Ishikawa (cell line): ENCODE results near the gene STAT4.

ENCODE experiments used
- CEBPB ChIP-seq: IDR thresholded peaks from 2 replicates; pipeline ENCODE4 v1.6.1; 2012
- CREB1 ChIP-seq: IDR thresholded peaks from 2 replicates; pipeline ENCODE4 v1.6.1; 2012; ENCODE audit warnings: low read depth
- EGR1 ChIP-seq: IDR thresholded peaks from 2 replicates; pipeline ENCODE4 v1.6.1; 2012
- EP300 ChIP-seq: IDR thresholded peaks from 2 replicates; pipeline ENCODE4 v1.6.1; 2012; ENCODE audit warnings: borderline replicate concordance
- FOXM1 ChIP-seq: IDR thresholded peaks from 2 replicates; pipeline ENCODE4 v1.6.1; 2012; ENCODE audit warnings: low read depth, borderline replicate concordance
- NFIC ChIP-seq: IDR thresholded peaks from 2 replicates; pipeline ENCODE4 v1.6.1; 2012
- RAD21 ChIP-seq: IDR thresholded peaks from 2 replicates; pipeline ENCODE4 v1.6.1; 2012; ENCODE audit warnings: low read depth
- TAF1 ChIP-seq: IDR thresholded peaks from 2 replicates; pipeline ENCODE4 v1.6.1; 2012; ENCODE audit warnings: low read depth, mild to moderate bottlenecking
- TCF12 ChIP-seq: IDR thresholded peaks from 2 replicates; pipeline ENCODE4 v1.6.1; 2012; ENCODE audit warnings: low read depth
- TEAD4 ChIP-seq: IDR thresholded peaks from 2 replicates; pipeline ENCODE4 v1.6.1; 2012
- YY1 ChIP-seq: IDR thresholded peaks from 2 replicates; pipeline ENCODE4 v1.6.1; 2012; ENCODE audit warnings: low read depth
- ZBTB7A ChIP-seq: IDR thresholded peaks from 2 replicates; pipeline ENCODE4 v1.6.1; 2012; ENCODE audit warnings: low read depth
- TF ChIP-seq, protein P1 (sequence below): IDR thresholded peaks from 2 replicates; pipeline ENCODE4 v1.6.1; 2012
- TF ChIP-seq, protein P2 (sequence below): IDR thresholded peaks from 2 replicates; pipeline ENCODE4 v1.6.1; 2012; ENCODE audit warnings: low read depth, mild to moderate bottlenecking
- TF ChIP-seq, protein P3 (sequence below): IDR thresholded peaks from 2 replicates; pipeline ENCODE4 v1.6.1; 2012

STAT4 gene

DNA sequence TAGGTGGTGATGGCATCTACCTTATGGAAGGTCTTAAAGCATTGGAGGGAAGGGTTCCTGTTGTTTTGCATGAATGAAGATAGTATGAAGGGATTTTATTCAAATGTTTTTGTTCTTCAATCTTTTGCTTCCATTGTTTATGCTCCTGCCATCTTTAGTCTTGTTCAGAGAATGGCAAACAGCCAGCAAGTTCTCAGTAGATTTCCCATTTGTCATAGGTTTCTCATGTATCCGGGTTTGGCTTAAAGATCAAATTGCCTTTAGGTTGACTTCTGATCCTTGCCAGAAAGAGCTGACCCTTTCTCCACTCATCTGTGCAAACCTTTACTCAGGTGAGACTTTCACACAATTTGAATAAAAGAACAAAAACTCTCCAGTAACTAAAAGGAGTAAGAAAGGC is 44.2 kb upstream of the STAT4 start:
- no peak for TF ChIP-seq TCF12
- TF ChIP-seq EGR1, result no peak
- no peak for TF ChIP-seq CREB1
- TF ChIP-seq, protein P1, sequence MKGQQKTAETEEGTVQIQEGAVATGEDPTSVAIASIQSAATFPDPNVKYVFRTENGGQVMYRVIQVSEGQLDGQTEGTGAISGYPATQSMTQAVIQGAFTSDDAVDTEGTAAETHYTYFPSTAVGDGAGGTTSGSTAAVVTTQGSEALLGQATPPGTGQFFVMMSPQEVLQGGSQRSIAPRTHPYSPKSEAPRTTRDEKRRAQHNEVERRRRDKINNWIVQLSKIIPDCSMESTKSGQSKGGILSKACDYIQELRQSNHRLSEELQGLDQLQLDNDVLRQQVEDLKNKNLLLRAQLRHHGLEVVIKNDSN, result no peak
- no peak for TF ChIP-seq EP300

DNA sequence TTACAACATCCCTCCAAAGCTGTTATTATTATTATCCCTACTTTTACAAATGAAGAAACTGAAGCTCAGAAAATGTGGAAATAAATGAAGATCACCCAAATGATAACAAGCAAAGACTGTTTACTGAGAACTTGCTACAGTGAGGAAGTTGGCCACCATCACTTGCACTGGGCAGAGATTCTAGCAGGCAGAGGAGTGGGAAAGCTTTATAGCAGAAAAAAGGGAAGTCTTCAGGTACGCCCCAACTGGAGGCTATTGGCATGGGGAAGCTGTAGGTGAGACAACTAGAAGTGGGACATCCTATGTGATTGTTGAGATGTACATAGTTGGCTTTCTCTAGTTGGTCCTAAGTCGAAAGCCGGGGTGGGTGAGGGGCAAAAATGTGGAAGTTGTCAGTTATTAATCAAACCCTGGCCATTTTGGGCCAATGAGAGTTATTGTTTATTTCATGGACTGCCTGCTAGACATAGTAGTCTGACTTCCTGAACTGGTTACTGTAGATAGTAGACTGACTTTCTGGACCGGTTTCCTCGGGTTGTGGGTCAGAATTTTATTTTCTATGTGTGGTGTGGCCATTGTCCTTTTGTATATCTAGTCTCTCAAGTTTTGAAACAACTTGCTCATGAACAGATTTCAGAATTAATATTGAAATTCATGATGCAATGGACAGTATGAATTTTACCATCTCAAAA is 40.2 kb upstream of the STAT4 start:
- TF ChIP-seq TAF1 (no peak), RAD21 (no peak), EP300 (no peak)

DNA sequence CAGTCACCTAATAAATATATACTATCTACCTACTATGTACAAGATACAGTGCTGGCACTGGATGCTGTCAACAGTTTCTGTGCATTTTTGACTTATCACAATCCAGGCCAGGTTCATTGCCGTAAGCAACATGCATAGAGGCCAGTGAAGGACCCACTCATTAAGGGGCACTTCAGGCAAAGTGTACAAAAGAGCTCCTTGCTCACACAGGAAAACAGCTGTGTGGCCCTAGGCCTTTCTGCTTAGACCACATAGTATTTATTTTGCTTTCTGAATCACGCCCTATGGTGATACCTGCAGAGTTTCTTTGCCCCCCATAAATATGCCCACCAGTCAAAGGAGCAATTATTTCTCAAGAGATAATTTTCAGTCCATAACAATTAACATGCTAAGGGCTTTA is 39.6 kb upstream of the STAT4 start:
- TF ChIP-seq EP300 (no peak), YY1 (no peak), FOXM1 (no peak), EGR1 (no peak)
- TF ChIP-seq, protein P1, result no peak

DNA sequence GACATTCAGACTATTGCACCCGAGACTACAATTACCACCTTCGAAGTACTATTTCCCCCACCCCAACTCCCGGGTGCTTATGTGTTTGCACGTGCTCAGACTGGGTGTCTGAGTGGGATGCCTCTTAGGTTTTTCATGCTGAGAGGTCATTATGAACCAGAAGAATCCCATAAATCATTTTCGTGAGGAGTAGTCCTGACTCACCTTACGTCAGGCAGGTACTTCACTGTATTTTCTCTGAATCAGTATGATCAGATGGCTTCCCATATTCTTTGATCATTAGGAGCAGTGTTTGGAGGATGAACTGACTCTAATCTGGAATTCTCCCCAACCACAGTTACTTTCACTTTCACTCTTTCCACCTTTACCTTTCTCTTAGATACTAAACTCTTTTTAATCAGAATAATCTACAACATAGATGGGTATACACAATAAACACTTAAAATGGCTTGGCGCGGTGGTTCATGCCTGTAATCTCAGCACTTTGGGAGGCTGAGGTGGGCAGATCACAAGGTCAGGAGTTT is 38.4 kb upstream of the STAT4 start:
- TF ChIP-seq EP300 (no peak), TEAD4 (no peak), RAD21 (no peak)
- TF ChIP-seq, protein P2, sequence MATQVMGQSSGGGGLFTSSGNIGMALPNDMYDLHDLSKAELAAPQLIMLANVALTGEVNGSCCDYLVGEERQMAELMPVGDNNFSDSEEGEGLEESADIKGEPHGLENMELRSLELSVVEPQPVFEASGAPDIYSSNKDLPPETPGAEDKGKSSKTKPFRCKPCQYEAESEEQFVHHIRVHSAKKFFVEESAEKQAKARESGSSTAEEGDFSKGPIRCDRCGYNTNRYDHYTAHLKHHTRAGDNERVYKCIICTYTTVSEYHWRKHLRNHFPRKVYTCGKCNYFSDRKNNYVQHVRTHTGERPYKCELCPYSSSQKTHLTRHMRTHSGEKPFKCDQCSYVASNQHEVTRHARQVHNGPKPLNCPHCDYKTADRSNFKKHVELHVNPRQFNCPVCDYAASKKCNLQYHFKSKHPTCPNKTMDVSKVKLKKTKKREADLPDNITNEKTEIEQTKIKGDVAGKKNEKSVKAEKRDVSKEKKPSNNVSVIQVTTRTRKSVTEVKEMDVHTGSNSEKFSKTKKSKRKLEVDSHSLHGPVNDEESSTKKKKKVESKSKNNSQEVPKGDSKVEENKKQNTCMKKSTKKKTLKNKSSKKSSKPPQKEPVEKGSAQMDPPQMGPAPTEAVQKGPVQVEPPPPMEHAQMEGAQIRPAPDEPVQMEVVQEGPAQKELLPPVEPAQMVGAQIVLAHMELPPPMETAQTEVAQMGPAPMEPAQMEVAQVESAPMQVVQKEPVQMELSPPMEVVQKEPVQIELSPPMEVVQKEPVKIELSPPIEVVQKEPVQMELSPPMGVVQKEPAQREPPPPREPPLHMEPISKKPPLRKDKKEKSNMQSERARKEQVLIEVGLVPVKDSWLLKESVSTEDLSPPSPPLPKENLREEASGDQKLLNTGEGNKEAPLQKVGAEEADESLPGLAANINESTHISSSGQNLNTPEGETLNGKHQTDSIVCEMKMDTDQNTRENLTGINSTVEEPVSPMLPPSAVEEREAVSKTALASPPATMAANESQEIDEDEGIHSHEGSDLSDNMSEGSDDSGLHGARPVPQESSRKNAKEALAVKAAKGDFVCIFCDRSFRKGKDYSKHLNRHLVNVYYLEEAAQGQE, result no peak

DNA sequence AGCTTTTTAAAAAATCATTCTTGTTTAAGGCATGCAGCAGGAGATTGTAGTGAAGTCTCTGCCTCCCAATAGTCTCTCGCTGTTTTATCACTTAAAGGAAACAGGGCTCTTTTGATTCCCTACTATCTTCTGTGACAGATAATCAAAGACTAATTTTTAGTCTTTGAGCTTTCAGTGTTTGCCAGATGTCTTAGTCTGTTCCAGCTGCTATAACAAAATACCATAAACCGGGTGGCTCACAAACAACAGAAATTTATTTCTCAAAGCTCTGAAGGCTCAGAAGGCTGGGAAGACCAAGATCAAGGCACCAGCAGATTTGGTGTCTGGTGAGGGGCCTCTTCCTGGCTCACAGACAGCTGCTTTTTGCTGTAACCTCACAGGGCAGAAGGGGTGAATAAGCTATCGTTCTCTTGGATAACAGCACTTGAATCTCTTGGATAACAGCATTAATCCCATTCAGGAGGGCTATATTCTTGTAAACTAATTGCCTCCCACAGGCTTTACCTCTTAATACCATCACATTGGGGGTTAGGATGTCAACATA is 37.8 kb upstream of the STAT4 start:
- TF ChIP-seq YY1 (no peak), RAD21 (no peak)

DNA sequence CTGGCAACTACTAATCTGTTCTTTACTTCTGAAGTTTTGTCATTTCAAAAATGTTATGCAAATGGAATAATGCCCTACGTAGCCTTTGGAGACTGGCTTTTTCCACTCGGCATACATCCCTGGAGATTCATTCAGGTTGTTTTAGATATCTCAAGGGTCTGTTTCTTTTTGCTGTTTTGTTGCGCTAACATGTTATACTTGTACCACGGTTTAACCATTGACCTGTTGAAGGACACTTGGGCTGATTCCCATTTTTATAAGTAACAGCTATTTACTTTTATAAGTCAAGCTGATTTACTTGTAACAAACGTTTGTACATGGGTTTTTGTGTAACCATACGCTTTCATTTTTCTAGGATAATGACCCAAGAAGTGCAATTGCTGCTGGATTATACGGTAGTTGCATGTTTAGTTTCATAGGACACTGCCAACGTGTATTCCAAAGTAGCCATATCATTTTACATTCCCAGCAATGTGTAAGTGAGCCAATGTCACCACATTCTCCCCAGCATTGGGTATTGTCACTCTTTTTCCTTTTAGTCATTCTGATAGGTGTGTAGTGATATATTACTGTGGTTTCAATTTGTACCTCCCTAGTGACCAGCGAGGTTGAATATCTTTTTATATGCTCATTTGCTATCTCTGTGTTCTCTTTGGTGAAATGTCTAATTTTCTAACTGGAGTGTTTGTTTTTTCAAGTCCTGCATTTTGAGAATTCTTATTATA is 36.5 kb upstream of the STAT4 start:
- TF ChIP-seq, protein P1, result no peak
- TF ChIP-seq TCF12 (no peak), EP300 (no peak)

DNA sequence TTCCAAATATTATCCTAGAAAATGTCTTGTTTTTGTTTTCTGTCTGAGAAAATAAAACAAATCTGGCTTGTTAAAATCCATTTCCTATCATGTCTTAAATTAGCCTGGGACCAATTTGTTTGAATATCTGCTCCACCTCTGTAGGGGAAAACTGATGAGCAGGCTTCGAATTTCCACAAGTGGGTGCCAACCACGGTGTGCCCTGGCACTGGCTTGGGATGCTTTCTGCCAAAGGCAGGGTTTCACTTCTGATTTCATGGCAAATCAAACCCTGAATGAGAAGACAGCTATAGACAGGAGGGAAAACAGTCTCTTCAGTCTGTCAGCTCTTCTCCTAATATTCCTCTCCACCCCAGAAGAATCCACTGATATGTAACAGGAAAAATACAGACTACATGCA is 33.7 kb upstream of the STAT4 start:
- no peak for TF ChIP-seq EGR1
- TF ChIP-seq, protein P2, result no peak
- TF ChIP-seq ZBTB7A, result no peak
- no peak for TF ChIP-seq TCF12
- no peak for TF ChIP-seq RAD21
- TF ChIP-seq TAF1, result no peak
- no peak for TF ChIP-seq EP300
- TF ChIP-seq CREB1, result no peak
- no peak for TF ChIP-seq CEBPB
- no peak for TF ChIP-seq YY1
- TF ChIP-seq FOXM1, result no peak
- TF ChIP-seq, protein P3, sequence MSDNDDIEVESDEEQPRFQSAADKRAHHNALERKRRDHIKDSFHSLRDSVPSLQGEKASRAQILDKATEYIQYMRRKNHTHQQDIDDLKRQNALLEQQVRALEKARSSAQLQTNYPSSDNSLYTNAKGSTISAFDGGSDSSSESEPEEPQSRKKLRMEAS, result no peak
- TF ChIP-seq, protein P1, result no peak
- no peak for TF ChIP-seq TEAD4
- no peak for TF ChIP-seq NFIC
